GM19099 (cell line): ENCODE measurements around the gene TREH.

Experiments
- POLR2A ChIP-seq: IDR thresholded peaks from 3 replicates; pipeline ENCODE4 v1.6.1; 2011; ENCODE audit warnings: low read depth; ENCODE audit not compliant: insufficient read length; ENCODE audit errors: extremely low read depth

The TREH gene

GRCh38 chr11:118655486-118656190 lies 23.8 kb downstream of the TREH start:
- TF ChIP-seq POLR2A: no peak

- no peak for TF ChIP-seq POLR2A
Measured at GRCh38 chr11:118653684-118654390, 25.6 kb downstream of the TREH start.

- no peak for TF ChIP-seq POLR2A
Measured at GRCh38 chr11:118652681-118653181, 26.7 kb downstream of the TREH start.

- TF ChIP-seq POLR2A: no peak
Measured at GRCh38 chr11:118651820-118652219, 27.6 kb downstream of the TREH start.

- TF ChIP-seq POLR2A: no peak
Measured at GRCh38 chr11:118650366-118650765, 29.1 kb downstream of the TREH start.

GRCh38 chr11:118649941-118650340 lies 29.5 kb downstream of the TREH start:
- no peak for TF ChIP-seq POLR2A

GRCh38 chr11:118648291-118648690 lies 31.2 kb downstream of the TREH start:
- no peak for TF ChIP-seq POLR2A

GRCh38 chr11:118646393-118646792 lies 33.1 kb downstream of the TREH start:
- TF ChIP-seq POLR2A: no peak

- no peak for TF ChIP-seq POLR2A
Measured at GRCh38 chr11:118645066-118645715, 34.3 kb downstream of the TREH start.

- no peak for TF ChIP-seq POLR2A
Measured at GRCh38 chr11:118644496-118644895, 35.0 kb downstream of the TREH start.

GRCh38 chr11:118643995-118644345 lies 35.5 kb downstream of the TREH start:
- no peak for TF ChIP-seq POLR2A

- TF ChIP-seq POLR2A: no peak
Measured at GRCh38 chr11:118643142-118643994, 36.1 kb downstream of the TREH start.

- TF ChIP-seq POLR2A: no peak
Measured at GRCh38 chr11:118641397-118642019, 37.9 kb downstream of the TREH start.

- no peak for TF ChIP-seq POLR2A
Measured at GRCh38 chr11:118640332-118641154, 38.9 kb downstream of the TREH start.
